ENCODE results near the gene PRRG3.
"Not testable (repeated sequence)": the region's sequence is repeated elsewhere in the genome, so short reads cannot be mapped to it uniquely, and the experiment has no call there.

Gene PRRG3

GRCh38 chrX:151694661-151695582, at the start of gene PRRG3:
TSS of gene PRRG3 (plus strand) at chrX:151695458. CDS start at chrX:151698815, 3,357 bp downstream.
- no peak for DNase-seq

GRCh38 chrX:151675121-151675746, 20.0 kb upstream of the PRRG3 start:
- DNase-seq: no peak

GRCh38 chrX:151676196-151676595, 19.1 kb upstream of the PRRG3 start:
- no peak for DNase-seq

GRCh38 chrX:151679798-151680402, 15.4 kb upstream of the PRRG3 start:
- DNase-seq: no peak

- DNase-seq: no peak
Measured at GRCh38 chrX:151680805-151681204, 14.5 kb upstream of the PRRG3 start.

GRCh38 chrX:151687635-151688034, 7.6 kb upstream of the PRRG3 start:
- no peak for DNase-seq

- DNase-seq: no peak
Measured at GRCh38 chrX:151688695-151689094, 6.6 kb upstream of the PRRG3 start.

- no peak for DNase-seq
Measured at GRCh38 chrX:151692825-151693224, 2.4 kb upstream of the PRRG3 start.

GRCh38 chrX:151694121-151694520, 1.1 kb upstream of the PRRG3 start:
- DNase-seq: no peak

- DNase-seq: no peak
Measured at GRCh38 chrX:151695583-151696340, 504 bp downstream of the PRRG3 start.

- DNase-seq: not testable (repeated sequence)
Measured at GRCh38 chrX:151697082-151697481, 1.8 kb downstream of the PRRG3 start.

- DNase-seq: no peak
Measured at GRCh38 chrX:151697522-151697921, 2.3 kb downstream of the PRRG3 start.

- no peak for DNase-seq
Measured at GRCh38 chrX:151698485-151698884, 3.2 kb downstream of the PRRG3 start.

- no peak for DNase-seq
Measured at GRCh38 chrX:151699746-151700145, 4.5 kb downstream of the PRRG3 start.

- DNase-seq: no peak
Measured at GRCh38 chrX:151700581-151700980, 5.3 kb downstream of the PRRG3 start.

- no peak for DNase-seq
Measured at GRCh38 chrX:151701071-151701470, 5.8 kb downstream of the PRRG3 start.

GRCh38 chrX:151701531-151701930, 6.3 kb downstream of the PRRG3 start:
- DNase-seq: no peak

- DNase-seq: no peak
Measured at GRCh38 chrX:151702026-151702714, 6.9 kb downstream of the PRRG3 start.

- no peak for DNase-seq
Measured at GRCh38 chrX:151702741-151703340, 7.6 kb downstream of the PRRG3 start.

GRCh38 chrX:151703487-151703886, 8.2 kb downstream of the PRRG3 start:
- DNase-seq: no peak

GRCh38 chrX:151704041-151704663, 8.9 kb downstream of the PRRG3 start:
- DNase-seq: no peak

GRCh38 chrX:151708821-151709220, 13.6 kb downstream of the PRRG3 start:
- DNase-seq: no peak
